ENCODE data around the gene PCYT2. TPM values are rescaled to one million over a fixed set of nuclear protein-coding genes. Genes with fewer than 3 reads are reported as not detected.

The PCYT2 gene
- total RNA-seq, 1 donor from 2014 or later: 21.2 TPM

DNA sequence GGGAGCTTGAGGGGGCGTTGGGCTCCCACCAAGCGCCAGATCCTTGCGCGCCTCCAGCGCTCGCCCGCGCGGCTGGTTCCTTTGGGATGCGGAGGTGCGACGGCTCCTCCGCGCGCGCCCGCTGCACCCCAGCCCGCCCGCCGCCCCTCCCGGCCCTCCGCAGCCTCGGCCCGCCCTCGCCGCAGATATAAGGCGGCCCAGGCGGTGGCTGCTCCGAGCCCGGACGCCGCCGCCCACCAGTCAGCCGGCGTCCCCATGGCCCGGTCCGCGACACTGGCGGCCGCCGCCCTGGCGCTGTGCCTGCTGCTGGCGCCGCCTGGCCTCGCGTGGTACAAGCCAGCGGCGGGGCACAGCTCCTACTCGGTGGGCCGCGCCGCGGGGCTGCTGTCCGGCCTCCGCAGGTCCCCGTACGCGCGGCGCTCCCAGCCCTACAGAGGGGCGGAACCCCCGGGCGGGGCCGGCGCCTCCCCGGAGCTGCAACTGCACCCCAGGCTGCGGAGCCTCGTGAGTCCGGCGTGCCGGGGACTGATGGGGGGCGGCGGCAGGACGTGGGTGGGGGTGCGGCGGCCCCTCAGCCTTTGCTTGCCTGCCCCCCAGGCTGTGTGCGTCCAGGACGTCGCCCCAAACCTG, 9.1 kb downstream of the PCYT2 start, which contains the start of gene NPB:
TSS of gene NPB (plus strand) at position 216 of the 630 bp plus-strand sequence. CDS start at position 256, 40 bp downstream.
- DNase-seq (ENCODE audit: low spot score): no peak

DNA sequence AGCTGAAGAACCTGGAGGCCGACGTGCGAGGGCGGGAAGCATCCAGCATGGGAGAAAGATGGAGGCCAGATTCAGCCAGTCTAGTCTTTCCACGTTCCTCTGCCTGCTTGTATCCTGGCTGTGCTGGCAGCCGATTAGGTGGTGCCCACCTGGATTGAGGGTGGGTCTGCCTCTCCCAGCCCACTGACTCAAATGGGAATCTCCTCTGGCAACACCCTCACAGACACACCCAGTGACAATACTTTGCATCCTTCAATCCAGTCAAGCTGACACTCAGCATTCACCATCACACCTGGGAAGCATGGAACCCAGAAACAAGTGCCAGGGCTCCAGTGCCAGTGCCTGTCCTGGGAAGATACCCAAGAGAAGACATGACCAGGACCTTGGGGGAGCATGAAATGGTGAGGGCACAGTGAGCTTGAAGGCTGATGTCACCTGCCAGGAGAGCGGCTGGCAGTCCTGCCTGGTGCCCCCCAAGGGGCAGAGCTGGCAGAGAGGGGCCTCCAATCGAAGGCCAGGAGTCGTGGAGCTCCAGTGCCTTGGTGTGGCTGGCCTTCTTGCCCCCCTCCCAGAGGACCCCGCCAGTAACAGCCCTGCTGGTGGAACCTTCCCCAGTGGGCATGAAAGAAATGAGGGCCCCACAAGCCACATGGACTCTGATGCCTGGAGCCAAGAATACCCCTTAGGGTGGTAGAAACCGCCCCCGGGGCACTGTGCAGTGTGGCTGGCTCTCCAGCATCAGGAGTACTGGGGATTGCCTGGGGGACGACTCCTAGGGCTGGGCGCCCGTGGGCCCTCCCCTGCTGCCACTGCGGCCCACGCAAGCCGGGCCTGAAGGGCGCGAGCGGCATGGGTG, 9.8 kb downstream of the PCYT2 start:
- no peak for DNase-seq (ENCODE audit: low spot score)

DNA sequence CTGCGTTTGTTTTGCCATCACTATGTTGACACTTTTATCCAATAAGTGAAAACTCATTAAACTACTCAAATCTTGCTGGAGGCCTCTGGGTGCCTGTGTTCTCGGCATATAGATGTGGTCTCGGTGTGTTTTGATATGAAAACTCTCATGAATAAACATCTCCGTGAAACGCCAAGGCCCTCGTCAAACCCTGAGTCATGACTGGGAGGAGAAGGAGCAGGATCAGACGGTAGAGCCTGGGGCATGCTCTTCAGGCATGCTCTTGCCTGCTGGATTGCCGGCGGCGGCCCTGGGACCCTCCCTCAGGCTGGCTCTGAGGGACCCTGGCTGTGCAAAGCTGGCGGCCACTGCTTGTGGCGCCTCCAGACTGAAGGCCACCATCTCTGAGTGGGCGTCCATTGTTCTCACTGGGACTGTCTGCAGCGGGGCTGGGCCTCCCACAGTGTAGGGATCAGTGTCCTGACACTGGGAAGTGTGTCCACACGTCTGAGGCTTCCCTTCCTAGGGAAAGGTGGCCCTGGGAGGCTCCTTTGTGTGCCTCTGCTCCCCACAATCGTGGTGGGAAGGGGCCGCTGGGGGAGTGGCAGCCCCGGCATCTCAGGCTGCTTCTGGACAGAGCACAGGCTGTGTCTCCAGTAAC, 10.9 kb downstream of the PCYT2 start:
- DNase-seq (ENCODE audit: low spot score): no peak

DNA sequence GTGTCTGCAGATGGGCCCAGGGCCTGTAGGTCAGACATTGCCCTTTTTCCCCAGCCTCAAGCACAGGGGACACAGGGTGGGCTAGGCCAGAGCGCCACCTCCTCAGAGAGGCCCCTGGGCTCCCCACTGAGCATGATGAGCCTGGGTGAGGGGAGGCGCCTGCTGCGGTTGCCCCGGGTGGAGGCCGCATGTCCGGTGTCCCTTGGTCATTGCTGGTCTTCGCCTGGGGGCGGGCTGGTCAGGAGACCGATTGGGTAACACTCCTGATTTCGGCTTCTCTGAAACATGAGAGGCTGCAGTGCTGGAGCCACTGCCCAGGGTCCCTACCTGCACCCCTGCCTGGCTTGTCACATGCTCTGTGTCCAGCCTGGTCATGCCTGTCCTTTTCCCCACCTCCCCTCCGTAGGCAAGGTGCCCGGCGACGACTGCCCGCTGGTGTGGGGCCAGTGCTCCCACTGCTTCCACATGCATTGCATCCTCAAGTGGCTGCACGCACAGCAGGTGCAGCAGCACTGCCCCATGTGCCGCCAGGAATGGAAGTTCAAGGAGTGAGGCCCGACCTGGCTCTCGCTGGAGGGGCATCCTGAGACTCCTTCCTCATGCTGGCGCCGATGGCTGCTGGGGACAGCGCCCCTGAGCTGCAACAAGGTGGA, 11.6 kb downstream of the PCYT2 start:
- DNase-seq (ENCODE audit: low spot score): no peak

DNA sequence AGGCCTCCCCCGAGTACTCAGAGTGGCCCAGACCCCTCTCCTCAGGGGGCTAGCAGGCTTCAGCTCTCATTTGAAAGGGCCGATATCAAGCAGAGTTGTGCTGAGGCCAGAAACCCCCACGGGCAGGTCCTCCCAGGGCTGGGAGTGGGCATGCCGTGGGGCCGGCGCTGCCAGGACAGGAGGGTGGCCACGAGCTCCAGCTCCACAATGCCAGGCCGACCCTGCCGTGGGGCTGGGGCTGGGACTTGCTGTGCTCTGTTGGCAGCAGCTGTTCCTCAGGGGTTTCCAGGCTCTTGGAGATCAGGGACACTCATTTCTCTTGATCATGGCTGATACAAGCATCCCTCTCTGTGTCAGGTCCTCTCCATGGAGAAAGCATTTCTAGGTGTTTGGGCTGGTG, 12.3 kb downstream of the PCYT2 start:
- no peak for DNase-seq (ENCODE audit: low spot score)

DNA sequence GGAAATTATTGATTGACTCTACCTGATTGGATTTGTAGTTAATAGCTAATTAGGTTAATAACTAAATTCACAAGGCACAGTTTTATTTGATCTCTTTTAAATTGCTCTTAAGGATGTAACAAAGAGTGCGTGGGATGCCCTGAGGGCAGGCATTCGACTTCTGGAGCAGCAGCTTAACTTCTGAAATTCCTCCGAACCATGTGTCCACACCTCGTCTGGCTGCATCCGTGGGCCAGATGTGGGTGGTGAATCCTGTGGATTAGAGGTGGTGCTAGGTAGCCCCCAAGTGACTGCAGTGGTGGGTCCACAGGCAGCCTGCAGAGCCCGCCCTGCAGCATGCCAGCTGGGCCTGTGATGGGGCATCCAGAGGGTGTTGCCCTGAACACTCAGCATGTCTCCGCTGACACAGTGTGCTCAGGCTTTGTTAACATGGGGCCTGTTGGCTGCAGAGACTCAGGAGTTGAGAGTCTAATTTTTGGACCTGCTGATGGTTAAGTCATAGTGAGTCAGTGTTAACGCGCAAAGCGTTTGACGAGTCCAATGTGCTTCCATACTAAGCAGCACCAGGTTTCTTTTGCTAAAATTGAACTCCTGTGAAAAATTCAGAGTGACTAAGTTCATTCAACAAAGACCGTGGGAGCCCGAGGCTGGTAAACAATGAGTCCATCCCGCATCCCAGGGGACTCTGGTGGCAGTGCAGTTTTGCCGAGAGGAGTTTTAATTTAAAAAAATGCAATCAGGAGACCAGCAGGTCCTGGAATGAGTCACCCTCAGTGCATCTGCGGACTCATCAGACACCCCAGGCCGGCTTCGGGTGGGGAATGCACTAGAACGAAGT, 13.0 kb downstream of the PCYT2 start:
- DNase-seq (ENCODE audit: low spot score): no peak

DNA sequence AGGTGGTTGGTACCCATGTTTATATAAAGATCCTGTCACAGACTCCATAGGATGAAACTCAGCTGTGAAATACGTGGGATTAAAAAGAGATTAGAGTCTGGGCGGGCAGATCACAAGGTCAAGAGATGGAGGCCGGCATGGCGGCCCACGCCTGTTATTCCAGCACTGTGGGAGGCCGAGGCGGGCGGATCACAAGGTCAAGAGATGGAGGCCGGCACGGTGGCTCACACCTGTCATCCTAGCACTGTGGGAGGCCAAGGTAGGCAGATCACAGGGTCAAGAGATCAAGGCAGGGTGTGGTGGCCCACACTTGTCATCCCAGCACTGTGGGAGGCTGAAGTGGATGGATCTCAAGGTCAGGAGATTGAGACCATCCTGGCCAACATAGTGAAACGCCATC, 15.8 kb downstream of the PCYT2 start:
- no peak for DNase-seq (ENCODE audit: low spot score)

DNA sequence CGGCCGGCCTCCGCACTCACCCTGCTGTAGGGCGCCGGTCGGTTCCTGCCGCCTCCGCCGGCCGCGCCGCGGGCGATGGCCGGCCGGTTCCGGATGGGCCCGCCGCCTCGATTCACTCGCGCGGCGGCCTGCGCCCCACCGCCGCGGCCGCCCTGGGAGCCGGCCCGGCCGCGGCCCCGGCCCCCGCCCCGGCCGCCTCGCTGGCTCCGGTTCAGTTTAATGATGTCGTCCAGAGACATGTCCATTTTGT, 20.0 kb downstream of the PCYT2 start:
- no peak for DNase-seq (ENCODE audit: low spot score)

DNA sequence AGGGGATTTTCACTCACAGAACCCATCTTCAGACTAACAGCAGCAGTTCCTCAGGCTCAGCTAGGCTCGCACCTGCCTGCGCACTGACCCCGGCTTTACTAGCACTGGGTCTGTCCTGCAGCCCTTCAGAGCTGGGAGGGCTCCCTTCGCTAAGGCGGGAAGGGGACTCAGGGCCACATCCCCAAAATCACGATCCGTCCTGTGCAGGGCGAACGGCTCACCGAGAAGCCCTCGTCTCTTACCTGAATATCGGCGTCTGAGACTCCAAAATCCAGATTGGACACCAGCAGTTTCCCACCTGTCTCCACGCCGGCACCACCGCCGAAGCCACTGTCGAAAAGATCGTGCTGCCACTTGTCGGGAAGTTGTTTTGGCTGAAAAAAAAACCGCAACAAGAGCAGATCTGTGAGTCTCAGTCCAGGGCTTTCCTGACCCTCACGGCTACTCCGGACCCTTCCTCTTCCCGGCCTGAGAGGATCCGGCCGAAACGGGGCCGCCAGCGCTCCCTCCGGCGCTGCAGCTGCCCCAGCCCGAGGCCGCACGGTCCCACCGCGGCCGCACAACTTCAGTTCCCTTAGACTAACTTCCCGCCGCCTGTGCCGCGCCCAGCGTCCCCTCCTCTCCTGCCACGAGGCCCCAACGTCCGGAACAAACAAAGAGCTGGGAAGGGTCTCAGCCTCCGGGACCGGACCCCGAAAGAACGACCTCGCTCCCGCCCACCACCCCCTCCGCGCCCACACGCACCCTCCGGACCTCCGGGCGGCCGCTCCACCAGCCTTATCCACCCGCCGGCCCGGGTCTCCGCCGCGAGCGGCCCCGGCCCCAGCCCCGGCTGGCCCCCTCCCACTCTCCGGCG, 20.5 kb downstream of the PCYT2 start:
- DNase-seq (ENCODE audit: low spot score): no peak

DNA sequence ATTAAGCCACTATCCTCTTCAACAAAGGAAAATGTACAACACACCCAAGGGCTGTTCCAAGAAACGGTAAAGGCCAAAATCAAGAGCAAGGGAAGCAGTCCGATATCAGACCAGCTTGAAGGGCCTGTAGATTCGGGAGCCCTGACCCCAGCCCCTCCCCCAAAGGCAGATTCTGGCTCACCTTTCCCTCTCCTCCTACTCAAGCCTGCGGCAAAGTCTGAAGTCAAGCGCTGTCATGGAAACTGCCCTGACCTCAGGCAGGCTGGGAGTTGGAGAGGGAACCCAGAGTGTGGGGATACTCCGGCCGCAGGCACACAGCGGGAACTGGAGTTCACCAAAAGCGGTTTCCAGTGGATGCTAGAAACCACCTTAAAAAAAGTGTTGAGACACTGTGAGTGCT, 21.6 kb downstream of the PCYT2 start:
- no peak for DNase-seq (ENCODE audit: low spot score)

DNA sequence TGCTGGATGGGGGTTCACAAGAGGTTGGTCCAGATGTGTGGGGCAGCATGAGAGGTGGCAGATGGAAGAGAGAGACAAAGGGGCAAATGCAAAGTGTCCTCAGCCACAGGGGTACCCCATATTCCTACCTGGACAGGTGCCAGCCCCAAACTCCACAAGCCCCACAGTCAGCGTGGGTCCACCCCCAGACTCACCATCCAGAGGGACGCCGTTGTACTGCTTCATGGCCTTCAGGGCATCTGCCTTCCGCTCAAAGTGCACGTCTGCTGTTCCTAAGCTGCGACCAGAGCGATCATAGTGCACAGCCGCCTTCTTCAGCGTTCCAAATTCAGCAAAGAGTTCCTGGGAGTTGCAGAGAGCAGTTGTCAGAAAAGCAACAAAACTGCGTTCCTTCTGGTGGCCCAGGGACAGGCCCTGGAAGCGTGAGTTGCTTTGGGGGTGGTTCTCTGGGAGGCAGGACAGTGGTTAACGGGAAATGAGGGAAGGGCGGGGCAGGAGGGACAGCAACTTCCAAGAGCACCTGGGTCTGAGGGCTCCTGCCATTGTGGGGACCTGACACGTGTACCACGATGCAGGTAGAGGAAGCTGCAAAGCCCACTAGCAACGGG, 22.1 kb downstream of the PCYT2 start:
- no peak for DNase-seq (ENCODE audit: low spot score)

DNA sequence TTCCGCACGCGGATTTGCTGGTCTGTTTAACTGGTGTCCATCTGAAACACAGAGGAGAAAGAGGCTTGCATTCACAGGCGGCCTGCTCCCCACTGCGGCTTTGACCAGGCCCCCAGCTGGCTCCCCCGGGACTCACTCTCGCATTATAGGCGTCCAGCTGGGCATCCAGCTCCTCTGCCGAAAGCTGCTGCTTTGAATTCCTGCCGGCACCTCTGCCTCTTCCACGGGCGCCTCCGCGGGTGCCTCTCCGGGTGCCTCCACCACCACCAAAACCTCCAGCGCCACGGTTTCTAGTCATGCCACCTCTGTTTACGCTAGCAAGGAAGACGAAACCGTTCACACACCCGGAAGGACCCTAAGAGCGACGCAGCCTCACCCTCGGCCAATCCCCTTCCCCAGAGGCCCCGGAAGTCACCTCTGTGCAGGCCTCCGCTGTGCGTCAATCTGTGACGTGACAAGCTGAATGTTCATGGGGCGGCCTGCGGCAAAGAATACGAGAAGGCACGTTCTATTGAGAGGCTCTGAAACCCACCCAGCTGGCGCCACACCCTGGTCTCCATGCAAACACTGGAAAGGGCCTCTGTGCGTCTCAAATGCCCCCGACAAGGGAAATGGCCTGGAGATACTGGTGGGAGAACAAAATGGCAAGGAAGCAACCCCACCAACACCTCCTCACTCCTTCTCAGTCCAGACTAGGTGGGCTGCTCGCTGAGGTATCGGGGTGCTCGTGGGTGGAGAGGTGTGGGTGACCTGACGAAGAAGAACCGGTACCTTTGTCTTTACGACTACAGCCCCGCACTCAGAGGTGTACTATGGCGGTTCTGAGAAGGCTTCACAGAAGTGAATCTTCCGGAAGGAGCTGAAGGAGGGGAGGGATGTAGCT, 22.9 kb downstream of the PCYT2 start:
- no peak for DNase-seq (ENCODE audit: low spot score)

DNA sequence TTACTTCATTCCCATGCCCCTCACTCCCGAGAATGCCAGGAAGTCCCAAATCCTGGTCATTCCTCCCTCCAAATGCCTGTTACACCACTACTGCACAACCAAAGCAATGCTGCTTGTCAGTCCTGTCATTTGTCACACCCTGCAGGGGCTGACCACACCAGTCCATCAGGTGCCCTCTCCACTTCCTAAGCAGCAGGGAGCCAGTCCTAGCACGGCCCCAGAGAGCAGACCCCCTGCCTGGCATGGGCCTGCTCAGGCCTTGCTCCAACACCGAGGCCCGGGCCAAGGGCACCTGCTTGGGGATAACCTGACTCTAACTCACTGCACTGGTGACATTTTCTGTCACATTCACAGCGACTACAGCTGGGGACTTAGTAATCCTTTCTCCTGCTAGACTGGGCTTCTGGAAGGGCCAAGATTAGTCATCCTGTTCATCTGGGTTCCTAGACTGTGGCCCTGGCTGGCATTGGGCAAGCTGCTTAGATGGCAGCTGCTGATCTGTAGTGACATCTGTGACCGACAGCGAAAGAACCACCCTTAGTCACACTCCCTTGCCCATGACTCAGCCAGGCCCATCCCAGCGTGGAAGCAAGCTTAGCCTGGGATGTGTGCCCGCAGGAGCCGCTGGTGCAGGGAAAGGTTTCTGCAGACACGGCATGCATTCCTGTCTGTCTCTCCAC, 25.2 kb downstream of the PCYT2 start:
- DNase-seq (ENCODE audit: low spot score): no peak

DNA sequence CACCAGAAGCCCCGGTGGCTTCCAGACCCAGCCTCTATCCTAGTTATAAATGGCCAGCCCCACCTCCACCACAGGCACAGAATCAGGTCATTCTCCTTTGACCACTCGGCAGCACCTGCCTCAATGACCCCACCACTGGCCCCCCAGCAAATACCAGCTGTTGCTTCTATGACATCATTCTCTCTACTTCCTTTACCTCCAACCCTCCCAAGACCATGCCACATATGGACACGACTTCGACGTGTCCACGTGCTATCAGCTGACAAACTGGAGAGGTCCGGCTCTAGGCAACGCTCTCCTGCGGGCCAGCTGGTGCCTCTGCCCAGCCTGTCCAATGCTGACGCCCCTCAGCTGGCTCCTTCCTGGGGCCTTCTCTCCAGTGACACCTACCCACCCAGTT, 25.7 kb downstream of the PCYT2 start:
- DNase-seq (ENCODE audit: low spot score): no peak

DNA sequence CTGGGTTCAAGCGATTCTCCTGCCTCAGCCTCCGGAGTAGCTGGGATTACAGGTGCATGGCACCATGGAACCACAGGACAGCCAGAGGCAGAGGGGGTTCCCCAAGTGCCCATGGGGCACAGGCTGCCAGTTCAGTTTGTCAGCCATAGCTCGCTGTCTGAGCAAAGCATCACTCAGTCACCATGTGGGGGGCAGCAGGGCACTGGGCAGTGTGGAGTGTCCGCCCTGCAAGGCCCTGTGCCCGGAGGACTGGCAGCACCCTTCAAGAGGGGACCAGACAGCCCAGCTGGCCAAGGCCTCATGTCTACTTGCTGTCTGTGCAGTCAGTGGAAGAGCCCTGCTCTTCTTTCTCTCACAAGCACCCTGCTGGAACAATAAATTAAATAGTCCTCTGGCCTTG, 26.2 kb downstream of the PCYT2 start:
- no peak for DNase-seq (ENCODE audit: low spot score)

DNA sequence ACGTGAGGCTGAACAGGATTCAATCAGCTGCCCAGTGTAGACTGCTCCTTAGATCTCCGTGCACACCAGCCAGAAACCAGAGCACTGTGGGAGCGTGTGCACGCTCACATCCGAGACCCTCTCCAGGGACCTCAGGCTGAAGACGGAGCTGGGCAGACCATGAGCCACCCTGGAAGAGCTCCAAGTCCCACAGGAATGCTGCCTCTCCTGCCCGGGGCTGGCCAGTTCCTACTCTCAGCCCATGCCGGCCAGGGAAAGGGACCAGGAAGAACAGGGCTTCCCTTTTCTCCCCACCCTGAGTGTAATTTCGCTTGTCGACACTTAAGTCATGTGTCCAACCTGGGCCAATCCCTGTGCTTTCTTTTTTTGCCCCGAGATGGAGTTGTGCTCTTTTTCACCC, 26.7 kb downstream of the PCYT2 start:
- no peak for DNase-seq (ENCODE audit: low spot score)

DNA sequence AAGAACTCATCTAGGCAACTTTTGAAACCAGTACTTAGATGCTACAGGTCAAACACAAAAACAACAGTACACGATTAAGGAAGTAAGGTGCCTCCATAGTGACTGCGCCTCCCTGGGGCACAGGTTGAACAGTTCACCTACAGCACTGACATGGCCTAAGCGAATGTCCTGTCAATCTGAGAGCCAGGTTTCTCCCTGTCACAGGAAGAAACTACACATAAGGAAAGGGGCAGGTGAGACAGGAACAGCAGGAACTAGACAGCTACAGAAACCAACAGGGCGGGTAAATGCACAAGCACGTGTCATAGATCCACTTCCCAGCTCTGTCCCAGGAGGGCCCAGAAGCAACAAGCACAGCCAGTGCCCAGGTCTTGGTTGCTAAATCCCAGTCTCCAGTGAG, 32.1 kb downstream of the PCYT2 start:
- DNase-seq (ENCODE audit: low spot score): no peak

DNA sequence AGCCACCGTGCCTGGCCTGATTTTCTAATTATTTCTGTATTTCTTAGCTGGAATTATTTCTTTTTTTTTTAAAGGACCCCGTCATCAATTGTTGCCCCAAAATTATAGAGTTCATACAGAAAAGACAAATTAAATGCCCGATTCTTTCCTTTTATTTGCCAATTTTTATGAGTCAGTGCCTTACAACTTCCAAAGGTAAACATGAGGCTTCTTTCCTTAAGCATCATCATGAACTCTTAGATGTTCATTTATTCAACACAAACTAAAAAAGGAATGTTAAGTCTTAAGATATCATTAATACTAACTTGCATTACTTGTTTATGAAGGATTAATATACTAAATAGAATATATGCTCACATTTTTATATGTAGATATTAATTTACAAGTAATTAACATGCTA, 32.9 kb downstream of the PCYT2 start:
- no peak for DNase-seq (ENCODE audit: low spot score)

DNA sequence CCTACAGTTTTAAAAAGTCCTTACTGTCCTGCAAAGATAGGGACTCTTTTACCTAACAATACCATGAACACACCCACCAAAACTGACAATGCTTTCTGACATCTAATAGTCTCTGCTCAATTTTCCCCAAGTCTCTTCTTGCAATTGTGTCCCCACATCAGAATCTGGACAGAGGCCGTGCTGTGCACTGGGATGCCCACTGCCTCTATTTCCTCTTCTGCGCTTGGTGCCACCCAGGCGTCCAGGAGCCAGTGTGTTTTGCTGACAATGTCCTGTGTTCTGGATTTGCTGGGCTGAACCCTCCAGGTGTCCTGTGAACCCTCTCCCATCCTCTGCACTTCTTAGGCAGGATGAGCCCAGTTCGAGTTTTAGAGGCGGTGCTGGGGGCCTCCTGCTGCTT, 33.6 kb downstream of the PCYT2 start:
- DNase-seq (ENCODE audit: low spot score): no peak

Measured in umbilical cord (tissue), 2 donors.